Esophagus mucosa (tissue), 1 donor: Measurements from ENCODE around the gene MAVS. TPM values are rescaled to one million over a fixed set of nuclear protein-coding genes. Genes with fewer than 3 reads are reported as not detected.
"Not testable (repeated sequence)": the region's sequence is repeated elsewhere in the genome, so short reads cannot be mapped to it uniquely, and the experiment has no call there.

ENCODE experiments used
- ATAC-seq: fragments of 200-7000 bp; cut with Tn5 transposase; one replicate; pipeline ENCODE4 v1.9.1; 2020
- total RNA-seq: library from RNA; stranded (reverse); gene quantifications from one replicate; pipeline ENCODE4 v1.2.4, GENCODE V29; 2023
- donor health status: DM: yes; HTN: yes; CAD: no.

MAVS gene
- total RNA-seq, 1 donor from 2014 or later: 18.8 TPM

DNA sequence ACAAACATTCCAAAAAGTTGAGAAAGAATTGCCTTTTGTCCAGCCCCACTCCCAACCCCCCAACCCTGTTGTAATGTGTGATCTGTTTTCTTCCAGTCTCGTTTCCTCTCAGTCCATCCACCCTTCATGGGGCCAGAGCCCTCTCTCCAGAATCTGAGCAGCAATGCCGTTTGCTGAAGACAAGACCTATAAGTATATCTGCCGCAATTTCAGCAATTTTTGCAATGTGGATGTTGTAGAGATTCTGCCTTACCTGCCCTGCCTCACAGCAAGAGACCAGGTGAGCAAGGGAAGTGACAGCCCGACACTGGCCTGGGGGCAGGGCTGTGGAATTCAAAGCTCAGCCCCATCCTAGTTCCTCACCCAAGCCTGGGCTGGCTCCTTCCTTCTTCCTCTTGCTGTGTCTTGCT, 7.8 kb downstream of the MAVS start:
- ATAC-seq: peak; percentile 85

DNA sequence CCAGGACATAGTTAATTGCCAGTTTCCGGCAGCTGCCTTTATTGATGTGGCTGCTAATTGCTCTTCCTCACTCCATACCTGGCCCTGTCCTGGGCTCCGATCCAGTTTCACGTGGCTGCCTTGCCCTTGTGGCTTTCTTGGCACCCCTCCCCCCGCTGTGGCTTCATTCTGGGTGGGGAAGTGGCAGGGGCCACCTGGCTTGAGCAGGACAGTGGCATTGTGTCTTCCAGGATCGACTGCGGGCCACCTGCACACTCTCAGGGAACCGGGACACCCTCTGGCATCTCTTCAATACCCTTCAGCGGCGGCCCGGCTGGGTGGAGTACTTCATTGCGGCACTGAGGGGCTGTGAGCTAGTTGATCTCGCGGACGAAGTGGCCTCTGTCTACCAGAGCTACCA, 10.8 kb downstream of the MAVS start:
- ATAC-seq: no peak

DNA sequence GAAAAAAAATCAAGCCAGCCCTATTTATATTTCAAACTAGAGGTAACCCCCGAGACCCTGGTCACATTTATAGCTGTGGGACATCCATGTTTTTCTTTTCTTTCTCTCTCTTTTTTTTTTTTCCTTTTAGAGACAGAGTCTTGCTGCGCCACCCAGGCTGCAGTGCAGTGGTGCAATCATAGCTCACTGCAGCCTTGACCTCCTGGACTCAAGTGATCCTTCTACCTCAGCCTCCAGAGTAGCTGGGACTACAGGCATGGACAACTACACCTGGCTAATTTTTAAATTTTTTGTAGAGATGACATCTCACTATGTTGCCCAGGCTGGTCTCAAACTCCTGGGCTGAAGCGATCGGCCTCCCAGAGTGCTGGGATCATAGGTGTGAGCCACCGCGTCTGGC, 12.1 kb downstream of the MAVS start:
- no peak for ATAC-seq

DNA sequence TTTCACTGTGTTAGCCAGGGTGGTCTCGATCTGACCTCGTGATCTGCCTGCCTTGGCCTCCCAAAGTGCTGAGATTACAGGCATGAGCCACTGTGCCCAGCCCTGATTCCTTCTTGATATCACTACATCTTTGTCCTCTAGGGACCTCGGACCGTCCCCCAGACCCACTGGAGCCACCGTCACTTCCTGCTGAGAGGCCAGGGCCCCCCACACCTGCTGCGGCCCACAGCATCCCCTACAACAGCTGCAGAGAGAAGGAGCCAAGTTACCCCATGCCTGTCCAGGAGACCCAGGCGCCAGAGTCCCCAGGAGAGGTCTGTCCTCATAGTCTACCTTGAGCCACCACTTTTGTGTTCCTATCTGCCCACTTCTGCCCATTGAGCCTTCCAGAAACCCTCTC, 14.6 kb downstream of the MAVS start:
- no peak for ATAC-seq

DNA sequence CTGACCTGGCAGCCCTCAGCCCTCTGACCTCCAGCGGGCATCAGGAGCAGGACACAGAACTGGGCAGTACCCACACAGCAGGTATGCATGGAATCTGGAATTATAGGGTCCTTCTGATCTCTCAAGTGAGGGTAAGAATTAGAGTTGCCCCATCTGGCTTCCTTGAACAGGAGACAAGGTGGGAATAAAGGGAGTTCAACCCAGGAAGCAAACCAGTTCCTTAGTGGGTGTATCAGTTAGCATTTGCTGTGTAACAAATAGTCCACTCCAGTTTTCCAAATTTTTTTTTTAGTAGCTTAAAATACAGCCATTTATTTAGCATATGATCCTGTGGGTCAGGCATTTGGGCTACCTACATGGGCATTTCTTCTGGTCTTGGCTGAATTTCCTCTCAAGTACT, 15.7 kb downstream of the MAVS start:
- no peak for ATAC-seq

DNA sequence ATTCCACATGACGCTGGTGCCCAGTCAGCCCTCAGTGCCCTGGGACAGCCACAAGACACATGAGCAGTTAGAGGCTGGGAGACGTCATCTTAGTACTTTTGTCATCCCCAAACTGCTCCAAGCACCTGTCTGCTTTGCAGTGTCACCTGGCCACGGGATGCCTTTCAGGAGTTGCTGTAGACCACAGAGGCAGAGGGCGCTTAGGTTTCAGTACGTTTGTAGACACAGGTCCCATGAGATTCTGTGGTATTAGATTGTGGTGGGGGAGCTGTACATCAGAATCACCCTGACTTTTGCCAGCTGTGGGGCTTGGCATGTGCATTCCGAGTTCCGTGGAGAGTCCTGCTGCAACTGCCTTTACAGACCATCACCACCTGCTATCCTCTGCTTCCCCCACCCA, 16.7 kb downstream of the MAVS start:
- ATAC-seq: no peak

DNA sequence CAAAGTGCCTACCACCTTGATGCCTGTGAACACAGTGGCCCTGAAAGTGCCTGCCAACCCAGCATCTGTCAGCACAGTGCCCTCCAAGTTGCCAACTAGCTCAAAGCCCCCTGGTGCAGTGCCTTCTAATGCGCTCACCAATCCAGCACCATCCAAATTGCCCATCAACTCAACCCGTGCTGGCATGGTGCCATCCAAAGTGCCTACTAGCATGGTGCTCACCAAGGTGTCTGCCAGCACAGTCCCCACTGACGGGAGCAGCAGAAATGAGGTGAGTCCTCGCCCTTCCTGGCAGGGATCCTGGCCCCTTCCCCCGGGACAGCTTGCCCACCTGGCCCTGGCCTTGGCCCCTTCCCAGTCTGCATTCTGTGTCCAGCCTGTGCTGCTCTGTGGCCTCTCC, 17.9 kb downstream of the MAVS start:
- peak; percentile 7 for ATAC-seq

DNA sequence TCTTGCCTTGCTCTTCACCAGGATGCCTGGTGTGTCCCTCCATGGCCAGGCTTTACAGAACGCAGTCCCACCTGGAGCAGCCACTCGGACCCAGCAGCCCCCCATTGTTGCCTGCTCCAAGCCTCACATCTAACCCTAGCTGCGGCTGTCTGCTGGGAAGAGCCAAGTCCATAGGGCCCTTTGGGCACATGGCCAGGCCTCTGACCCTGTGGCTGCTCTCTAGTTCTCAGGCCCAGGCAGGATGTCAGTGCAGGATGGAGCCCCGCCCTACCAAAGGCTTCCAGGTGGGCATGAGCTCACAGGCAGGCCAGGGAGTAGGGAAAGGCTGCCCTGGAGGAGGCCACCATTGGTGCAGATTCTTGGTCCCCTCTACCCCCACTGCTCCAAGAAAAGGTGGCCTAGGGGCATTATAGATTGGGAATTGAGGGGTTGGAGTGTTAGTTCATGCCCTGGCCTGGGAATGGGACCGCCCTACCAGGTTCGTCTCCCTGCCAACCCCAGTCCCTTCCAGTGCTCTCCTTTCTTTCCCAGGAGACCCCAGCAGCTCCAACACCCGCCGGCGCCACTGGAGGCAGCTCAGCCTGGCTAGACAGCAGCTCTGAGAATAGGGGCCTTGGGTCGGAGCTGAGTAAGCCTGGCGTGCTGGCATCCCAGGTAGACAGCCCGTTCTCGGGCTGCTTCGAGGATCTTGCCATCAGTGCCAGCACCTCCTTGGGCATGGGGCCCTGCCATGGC, 18.7 kb downstream of the MAVS start:
- no peak for ATAC-seq

DNA sequence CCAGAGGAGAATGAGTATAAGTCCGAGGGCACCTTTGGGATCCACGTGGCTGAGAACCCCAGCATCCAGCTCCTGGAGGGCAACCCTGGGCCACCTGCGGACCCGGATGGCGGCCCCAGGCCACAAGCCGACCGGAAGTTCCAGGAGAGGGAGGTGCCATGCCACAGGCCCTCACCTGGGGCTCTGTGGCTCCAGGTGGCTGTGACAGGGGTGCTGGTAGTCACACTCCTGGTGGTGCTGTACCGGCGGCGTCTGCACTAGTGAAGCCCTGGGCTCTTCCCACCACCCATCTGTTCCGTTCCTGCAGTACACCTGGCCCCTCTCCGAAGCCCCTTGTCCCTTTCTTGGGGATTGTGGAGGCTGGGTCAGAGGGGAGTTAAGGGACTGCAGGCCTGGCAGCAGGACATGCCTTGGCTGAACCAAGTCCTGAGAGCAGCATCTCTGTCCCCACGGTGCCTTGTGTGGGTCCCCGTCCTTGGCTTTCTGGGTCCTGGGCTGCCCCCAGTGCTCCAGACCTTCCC, 19.3 kb downstream of the MAVS start:
- no peak for ATAC-seq

DNA sequence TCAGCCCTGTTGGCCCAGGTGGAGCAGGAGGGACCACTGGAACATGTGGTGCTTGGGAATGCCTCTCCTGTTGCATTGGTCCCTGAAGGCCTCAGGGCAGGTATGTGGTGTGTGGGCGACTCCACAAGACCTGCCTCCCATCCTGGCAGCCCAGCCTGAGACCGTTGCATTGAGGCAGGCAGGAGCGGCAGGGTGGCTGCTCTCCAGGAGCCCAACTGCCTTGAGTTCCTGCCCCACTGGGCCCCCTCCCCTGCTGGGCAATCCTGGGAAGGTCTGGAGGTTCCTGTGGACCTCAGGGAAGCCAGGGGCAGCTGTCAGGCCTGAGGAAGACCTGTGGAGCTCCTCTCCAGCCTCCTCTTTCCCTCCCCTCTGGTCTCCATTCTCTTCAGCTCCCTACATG, 19.8 kb downstream of the MAVS start:
- ATAC-seq: no peak

DNA sequence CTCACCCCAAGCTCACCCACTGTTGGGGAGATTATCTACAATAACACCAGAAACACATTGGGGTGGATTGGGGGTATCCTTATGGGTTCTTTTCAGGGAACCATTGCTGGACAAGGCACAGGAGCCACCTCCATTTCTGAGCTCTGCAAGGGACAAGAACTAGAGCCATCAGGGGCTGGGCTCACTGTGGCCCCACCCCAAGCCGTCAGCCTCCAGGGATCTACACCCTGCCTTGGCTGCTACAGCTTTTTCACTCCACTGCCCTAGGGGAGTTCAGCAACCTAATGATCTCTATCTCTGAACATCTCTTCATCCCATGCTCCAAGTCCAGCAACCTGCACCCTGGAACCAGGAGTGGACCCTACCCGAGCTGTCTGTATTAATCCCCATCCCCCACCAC, 21.2 kb downstream of the MAVS start:
- ATAC-seq: no peak

DNA sequence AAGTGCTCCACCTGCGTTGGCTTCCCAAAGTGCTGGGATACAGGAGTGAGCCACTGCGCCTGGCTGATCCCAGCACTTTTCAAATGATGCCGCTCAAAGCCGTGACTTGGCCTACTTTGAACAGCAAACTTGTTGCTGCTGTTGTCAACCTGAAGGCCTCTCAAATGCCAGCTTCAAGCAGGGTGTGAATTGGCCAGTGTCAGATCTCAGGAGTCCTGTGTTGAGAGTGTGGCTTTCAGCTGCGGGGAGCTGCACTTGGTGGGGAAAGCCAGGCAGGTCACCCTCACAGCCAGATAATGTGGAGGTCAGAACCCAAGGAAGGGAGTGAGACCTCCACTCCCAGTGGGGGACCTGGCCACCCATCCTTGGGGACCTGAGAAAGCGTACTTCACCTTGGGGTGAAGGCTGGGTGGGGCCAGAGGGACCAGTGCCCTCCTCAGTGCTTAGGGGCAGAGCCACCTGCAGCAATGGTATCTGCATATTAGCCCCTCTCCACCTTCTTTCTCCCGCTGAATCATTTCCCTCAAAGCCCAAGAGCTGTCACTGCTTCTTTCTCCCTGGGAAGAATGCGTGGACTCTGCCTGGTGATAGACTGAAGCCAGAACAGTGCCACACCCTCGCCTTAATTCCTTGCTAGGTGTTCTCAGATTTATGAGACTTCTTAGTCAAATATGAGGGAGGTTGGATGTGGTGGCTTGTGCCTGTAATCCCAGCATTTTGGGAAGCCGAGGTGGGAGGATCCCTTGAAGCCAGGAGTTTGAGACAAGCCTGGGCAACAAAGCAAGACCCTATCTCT, 23.4 kb downstream of the MAVS start:
- ATAC-seq: peak; percentile 47

DNA sequence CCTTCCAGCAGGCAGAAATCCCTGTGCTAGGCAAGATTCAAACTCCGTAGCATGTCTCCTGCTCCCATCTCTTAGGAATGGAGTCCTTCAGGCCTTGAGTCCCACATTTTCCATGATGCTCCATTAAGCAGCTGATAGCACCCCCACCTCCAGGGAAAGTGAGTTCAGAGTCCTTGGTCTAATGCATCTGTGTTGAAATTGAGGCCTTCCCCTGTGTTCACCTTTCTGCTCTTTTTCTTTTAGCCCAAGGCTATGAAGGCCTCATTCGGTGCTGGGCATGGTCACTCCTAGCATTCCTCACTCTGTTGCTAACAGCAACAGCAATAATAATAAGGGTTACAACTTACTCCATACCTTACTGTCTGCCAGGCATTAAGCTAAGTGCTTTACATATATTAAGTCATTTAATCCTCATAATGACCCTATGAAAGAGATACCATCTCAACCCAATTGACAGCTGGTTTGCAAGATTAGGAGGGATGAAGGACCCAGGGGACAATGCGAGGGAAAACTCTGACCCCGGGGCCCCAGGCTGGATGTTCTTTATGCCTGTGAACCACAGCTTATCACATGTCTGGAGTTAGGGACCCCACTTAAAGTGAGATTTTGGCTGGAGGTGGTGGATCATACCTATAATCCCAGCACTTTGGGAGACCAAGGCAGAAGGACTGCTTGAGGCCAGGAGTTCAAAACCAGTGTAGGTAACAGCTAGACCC, 25.1 kb downstream of the MAVS start:
- ATAC-seq: no peak

DNA sequence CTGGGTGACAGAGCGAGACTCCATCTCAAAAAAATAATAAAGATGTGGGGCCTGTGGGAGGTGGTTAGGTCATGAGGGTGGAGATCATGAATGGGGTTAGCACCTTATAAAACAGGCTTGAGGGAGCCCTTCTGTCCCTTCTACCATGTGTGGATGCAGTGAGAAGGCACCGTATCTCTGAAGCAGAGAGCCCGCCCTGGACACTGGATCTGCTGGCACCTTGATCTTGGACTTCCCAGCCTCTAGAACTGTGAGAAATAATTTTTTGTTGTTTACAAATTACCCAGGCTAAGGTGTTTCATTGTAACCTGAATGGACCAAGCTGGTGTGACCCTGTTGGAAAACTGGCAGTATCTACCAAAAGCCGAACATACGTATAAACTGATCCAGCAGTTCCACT, 26.9 kb downstream of the MAVS start:
- no peak for ATAC-seq

DNA sequence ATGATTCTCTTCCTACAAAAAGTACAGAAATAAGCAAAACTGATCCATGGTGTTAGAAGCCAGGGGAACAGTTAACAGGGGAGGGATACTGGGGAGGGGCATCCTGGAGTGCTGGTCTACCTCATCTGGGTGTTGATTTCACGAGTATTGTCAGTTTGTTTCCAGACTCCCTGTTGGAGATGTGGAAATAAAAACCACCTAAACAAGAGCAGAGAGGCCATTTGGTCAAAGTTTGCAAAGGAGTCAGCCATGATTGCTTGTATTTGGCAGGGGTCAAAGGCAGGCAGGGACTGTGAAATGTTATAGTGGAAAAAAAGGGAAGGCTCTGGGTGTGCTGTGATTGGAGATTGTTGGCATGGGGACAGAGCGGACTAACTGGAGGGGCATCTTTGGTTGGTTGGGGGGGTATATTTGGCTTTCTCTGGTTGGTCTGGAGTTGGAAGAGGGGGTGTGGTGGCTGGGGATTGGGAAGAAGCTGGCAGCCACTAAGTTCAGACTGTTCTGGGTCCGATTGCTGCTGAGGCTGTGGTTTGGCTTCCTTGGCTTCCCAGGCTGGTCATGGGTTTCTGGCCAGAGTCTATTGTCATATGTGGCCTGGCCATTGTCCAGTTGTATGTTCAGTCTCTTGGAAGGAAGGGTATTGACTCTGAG, 27.7 kb downstream of the MAVS start:
- no peak for ATAC-seq

DNA sequence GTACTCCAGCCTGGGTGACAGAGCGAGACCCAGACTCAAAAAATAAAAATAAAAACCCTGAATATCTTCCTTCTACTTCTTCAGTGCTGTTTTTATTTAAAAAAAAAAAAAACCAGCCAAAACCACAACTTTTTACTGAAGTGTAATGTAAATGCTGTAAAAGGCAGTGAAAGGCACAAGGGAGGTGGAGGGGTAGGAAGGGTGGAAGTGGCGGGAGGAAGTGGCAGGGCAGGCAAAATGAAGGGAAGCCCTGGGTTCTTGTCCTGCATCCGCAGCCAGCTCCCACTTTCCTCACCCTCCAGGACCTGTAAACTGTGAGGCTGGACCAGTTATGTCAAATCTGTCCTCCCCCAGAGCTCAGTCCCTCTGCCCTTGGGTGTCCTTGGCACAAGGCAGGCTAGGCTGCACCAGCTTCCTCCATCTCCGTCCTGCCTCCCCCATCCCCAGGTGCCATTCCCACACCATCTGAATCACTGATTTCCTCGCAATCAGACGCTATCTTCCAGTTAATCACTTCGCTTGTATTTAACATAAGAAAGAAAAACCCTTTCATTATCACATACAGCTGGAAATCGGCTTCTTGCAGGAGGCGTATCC, 28.8 kb downstream of the MAVS start:
- no peak for ATAC-seq

DNA sequence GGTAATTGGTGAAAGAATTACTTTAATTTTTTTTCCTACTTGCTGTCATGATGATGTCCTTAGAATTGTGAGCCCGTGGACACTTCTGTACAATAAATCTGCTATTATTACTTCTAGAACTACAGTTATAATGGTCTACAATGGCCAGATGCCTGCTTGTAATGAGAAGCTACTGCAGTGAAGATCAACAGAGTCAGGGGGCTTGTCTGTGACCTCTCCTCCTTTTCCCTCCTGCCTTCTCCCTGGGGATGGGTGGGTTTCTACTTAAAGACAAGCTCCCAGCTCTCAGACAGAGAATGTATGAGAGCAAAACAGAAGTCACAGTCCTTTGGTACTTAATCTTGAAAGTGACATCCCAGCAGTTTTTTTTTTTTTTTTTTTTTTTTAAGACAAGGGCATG, 29.4 kb downstream of the MAVS start:
- no peak for ATAC-seq

DNA sequence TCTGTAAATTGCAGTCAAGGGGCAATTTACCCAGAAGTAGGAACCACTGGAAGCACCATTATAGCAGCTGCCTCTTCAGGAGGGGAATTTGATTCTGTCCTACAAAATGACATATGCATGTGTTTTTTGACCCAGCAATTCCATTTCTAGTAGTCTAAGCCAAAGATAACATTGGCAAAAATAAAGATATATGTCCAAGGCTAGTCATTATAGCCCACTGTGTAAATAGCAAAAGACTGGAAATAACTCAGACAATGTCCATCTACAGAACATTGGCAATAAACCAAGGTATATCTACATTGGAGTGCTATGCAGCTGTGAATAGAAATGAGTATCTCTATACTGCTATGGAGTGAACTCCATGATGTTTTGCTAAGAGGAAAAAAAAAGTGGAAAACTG, 30.0 kb downstream of the MAVS start:
- ATAC-seq: no peak

DNA sequence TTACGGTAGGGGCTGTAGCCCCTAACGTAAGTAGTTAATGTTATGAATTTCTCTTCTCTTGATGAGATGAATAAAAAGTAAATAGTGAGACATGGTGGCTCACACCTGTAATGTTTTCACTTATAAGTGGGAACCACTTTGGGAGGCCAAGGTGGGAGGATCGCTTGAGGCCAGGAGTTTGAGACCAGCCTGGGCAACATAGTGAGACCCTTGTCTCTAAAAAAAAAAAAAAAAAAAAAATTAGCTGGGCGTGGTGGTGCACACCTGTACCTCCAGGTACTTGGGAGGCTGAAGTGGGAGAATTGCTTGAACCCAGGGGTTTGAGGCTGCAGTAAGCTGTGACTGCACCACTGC, 32.3 kb downstream of the MAVS start:
- not testable (repeated sequence) for ATAC-seq

DNA sequence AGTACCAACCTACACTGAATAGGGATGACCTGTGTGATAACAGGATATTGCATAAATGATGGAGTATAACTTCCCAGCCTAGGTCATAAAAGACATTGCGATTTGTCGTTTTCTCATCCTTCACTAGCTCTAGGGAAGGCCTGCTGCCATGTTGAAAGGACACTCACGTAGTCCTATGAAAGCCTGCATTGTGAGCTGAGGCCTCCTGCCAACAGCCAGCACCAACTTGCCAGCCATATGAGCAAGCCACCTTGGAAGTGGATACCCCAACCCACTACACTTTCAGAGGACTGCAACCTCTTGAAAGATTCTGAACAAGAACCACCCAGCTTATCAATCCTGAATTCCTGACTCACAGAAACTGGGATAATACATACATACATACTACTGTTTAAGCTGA, 39.1 kb downstream of the MAVS start:
- no peak for ATAC-seq

DNA sequence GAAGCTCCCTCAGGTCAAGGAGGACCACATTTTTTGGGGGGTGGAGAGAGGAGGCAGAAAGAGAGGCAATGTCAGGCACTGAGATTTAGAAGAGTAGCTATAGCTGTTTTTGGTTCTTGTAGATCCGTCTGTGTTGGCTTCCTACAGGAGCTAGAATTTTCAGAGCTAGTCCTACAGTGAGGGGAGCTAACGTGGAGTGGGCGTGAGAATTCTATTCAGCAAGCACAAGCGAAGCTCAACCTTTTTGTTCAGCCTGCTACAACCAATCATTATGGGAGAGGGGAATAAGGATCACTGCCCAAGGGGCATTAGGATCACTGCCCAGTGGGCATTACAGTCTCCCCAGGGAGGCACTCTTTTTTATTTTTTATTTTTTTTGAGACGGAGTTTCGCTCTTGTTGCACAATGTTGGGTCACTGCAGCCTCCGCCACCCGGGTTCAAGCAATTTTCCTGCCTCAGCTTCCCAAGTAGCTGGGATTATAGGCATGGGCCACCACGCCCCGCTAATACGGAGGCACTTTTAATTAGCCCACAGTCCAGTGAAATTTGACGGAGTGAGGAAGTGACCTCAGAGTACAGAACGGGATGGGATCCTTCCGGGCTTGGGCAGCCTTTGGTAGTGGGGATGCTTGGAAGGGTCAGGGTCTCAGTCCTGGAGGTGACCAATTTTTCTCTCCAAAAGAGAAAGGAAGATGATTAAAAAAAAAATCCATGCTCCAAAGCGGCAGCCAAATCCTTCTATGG, 41.4 kb downstream of the MAVS start:
- no peak for ATAC-seq
